HepG2 (cell line): ENCODE measurements around the gene ZNF816. TPM values are rescaled to one million over a fixed set of nuclear protein-coding genes. Genes with fewer than 3 reads are reported as not detected.

Experiments used
- ATAC-seq: fragments of 200-7000 bp; cut with Tn5 transposase; 3 replicates; pipeline ENCODE4 v1.9.1; 2020; ENCODE audit warnings: mild to moderate bottlenecking, moderate library complexity
- BruUV-seq: library from RNA; stranded (reverse); fragments of 400-500 nt; replicated peaks from 2 replicates; lab custom pipeline; 2021; lab: Mats Ljungman, UMichigan
- CTCF ChIA-PET: fragments of 300-600 bp; formaldehyde crosslinking; extraction: SDS; loops from one replicate; lab custom pipeline; 2021; ENCODE audit warnings: low total read pairs, inconsistent platforms, low intra/inter-chr PET ratio; lab: Yijun Ruan, JAX
- POLR2A ChIA-PET: fragments of 350-600 bp; sonication (Branson Sonifier 250); formaldehyde crosslinking; loops from one replicate; lab custom pipeline; 2020; ENCODE audit warnings: antibody characterized with exemption, inconsistent platforms; lab: Yijun Ruan, JAX
- DNase-seq: peaks from one replicate; pipeline ENCODE4 v3.0.0-alpha.2; 2015; ENCODE audit warnings: low spot score
- FAIRE-seq: peaks from 3 replicates; lab custom pipeline; 2011; peaks lifted over from hg19 to GRCh38; lab: Jason Lieb, UNC
- H2AFZ ChIP-seq: one replicate; pipeline ENCODE4 v1.6.1; 2011; ENCODE audit warnings: low read length, inconsistent platforms
- H3K27ac ChIP-seq: fragments of 300-600 bp; 3 replicates; pipeline ENCODE4 v1.8.0; 2011; ENCODE audit warnings: mixed run types, mild to moderate bottlenecking, mixed read lengths, low read length, inconsistent platforms; ENCODE audit not compliant: insufficient read depth; ENCODE audit errors: extremely low read length
- H3K27me3 ChIP-seq, 2 experiments: fragments of 200-600 bp in 1 of 2; 2 replicates in 1 of 2; 3 replicates in 1 of 2; pipeline versions ENCODE4 v1.6.0 to v1.8.0; 2011; ENCODE audit warnings: low read length in 2 of 2, mild to moderate bottlenecking in 2 of 2, moderate library complexity in 2 of 2, inconsistent platforms in 1 of 2; ENCODE audit not compliant: insufficient read depth in 2 of 2, control insufficient read depth in 1 of 2
- H3K36me3 ChIP-seq, 2 experiments: fragments of 200-600 bp in 1 of 2; replicated peaks in 1 of 2; 2 replicates in 1 of 2; 3 replicates in 1 of 2; pipeline versions ENCODE4 v1.5.1 to v1.8.0; 2011; ENCODE audit warnings: low read length in 2 of 2, inconsistent platforms in 1 of 2; ENCODE audit not compliant: insufficient read depth in 2 of 2, control insufficient read depth in 1 of 2
- H3K4me1 ChIP-seq: 2 replicates; pipeline ENCODE4 v1.5.1; 2012; ENCODE audit warnings: low read length, inconsistent platforms; ENCODE audit not compliant: insufficient read depth
- H3K4me2 ChIP-seq: 2 replicates; pipeline ENCODE4 v1.6.0; 2011; ENCODE audit warnings: low read depth, low read length, inconsistent platforms
- H3K4me3 ChIP-seq, 3 experiments: fragments of 200-600 bp in 1 of 3; sonication (generic), shearing (Covaris generic) in 1 of 3; replicated peaks in 1 of 3; 2 replicates each; pipeline ENCODE4 v1.5.1; 2011 to 2016; ENCODE audit warnings: low read length in 3 of 3, inconsistent platforms in 2 of 3, low read depth in 2 of 3, mild to moderate bottlenecking in 2 of 3, control low read depth in 1 of 3, mixed read lengths in 1 of 3; ENCODE audit not compliant: insufficient read depth in 1 of 3
- H3K79me2 ChIP-seq: one replicate; pipeline ENCODE4 v1.6.1; 2011; ENCODE audit warnings: low read length, inconsistent platforms; ENCODE audit not compliant: insufficient read depth
- H3K9ac ChIP-seq: 2 replicates; pipeline ENCODE4 v1.6.0; 2011; ENCODE audit warnings: mild to moderate bottlenecking, low read depth, low read length, inconsistent platforms; ENCODE audit not compliant: insufficient read depth
- H3K9me3 ChIP-seq: 2 replicates; pipeline ENCODE4 v1.5.1; 2012; ENCODE audit warnings: mild to moderate bottlenecking, low read length
- H4K20me1 ChIP-seq: 2 replicates; pipeline ENCODE4 v1.6.0; 2011; ENCODE audit warnings: inconsistent platforms, mild to moderate bottlenecking, low read length, moderate library complexity; ENCODE audit not compliant: insufficient read depth
- ELF4 ChIP-seq: sonication (generic); formaldehyde crosslinking; IDR thresholded peaks from 2 replicates; pipeline ENCODE4 v1.5.0; 2020; ENCODE audit warnings: missing genetic modification reagents, mild to moderate bottlenecking, moderate library complexity, borderline replicate concordance
- FOSL1 ChIP-seq: sonication (generic); formaldehyde crosslinking; IDR thresholded peaks from 2 replicates; pipeline ENCODE4 v1.9.0; 2021; ENCODE audit warnings: missing genetic modification reagents, borderline replicate concordance
- FOXJ3 ChIP-seq: sonication (generic); formaldehyde crosslinking; IDR thresholded peaks from 2 replicates; pipeline ENCODE4 v1.4.0; 2020; ENCODE audit warnings: missing genetic modification reagents, mild to moderate bottlenecking, borderline replicate concordance
- RARA ChIP-seq: IDR thresholded peaks from 2 replicates; pipeline ENCODE4 v1.6.1; 2016; ENCODE audit warnings: missing genetic modification reagents, missing compliant biosample characterization
- RBM22 ChIP-seq: fragments of 200-400 bp; formaldehyde crosslinking; optimal IDR thresholded peaks from 2 replicates; pipeline ENCODE3; 2017; ENCODE audit warnings: mild to moderate bottlenecking, low read length, moderate library complexity
- ZFAT ChIP-seq: sonication (generic); formaldehyde crosslinking; conservative IDR thresholded peaks from 2 replicates; pipeline ENCODE4 v1.8.1; 2023; ENCODE audit warnings: missing genetic modification reagents, inconsistent platforms
- ZNF30 ChIP-seq: sonication (generic); formaldehyde crosslinking; IDR thresholded peaks from 2 replicates; pipeline ENCODE4 v1.5.0; 2020; ENCODE audit warnings: mild to moderate bottlenecking, missing genetic modification reagents
- ZNF557 ChIP-seq: sonication (generic); formaldehyde crosslinking; IDR thresholded peaks from 2 replicates; pipeline ENCODE4 v1.4.0; 2020; ENCODE audit warnings: missing genetic modification reagents
- ZNF672 ChIP-seq: sonication (generic); formaldehyde crosslinking; IDR thresholded peaks from 2 replicates; pipeline ENCODE4 v1.8.1; 2022; ENCODE audit warnings: missing genetic modification reagents
- WGBS: methylation state at CpG from one replicate; pipeline ENCODE4 v1.1.6; 2017; ENCODE audit warnings: low lambda C conversion rate; 5-methylcytosine and 5-hydroxymethylcytosine counted together
- in situ Hi-C: cut with HindIII; loops from 2 replicates; pipeline ENCODE4 v1.10.0; 2017; ENCODE audit warnings: low pct_unique_long_range_greater_than_20kb; ENCODE audit not compliant: extremely low pct_ligation_motif_present
- intact Hi-C: fragments of 100-400 bp; cut with micrococcal nuclease; formaldehyde crosslinking; loops from one replicate; pipeline ENCODE4 v1.10.0; 2022; ENCODE audit not compliant: unreplicated experiment
- polyA plus RNA-seq, 8 experiments: library from polyadenylated mRNA; depleted of rRNA in 3 of 8; stranded (reverse) in 7 of 8; unstranded in 1 of 8; fragments of >200 nt; fragmentation: Illumina TruSeq in 4 of 8; extraction: Trizol in 4 of 8; gene quantifications; 2 replicates each; pipeline versions ENCODE4 v1.2.1 to v1.2.3, GENCODE V29; 2011 to 2016; ENCODE audit warnings: low read depth in 4 of 8, missing spikeins in 1 of 8, mixed read lengths in 1 of 8; ENCODE audit not compliant: insufficient read depth in 1 of 8
- total RNA-seq, 5 experiments: library from RNA; depleted of rRNA; stranded (reverse); fragments of >200 nt; fragmentation: Illumina TruSeq; extraction: Trizol; gene quantifications; 2 replicates each; pipeline ENCODE4 v1.2.3, GENCODE V29; 2016; ENCODE audit warnings: low read depth in 1 of 5
- TF ChIP-seq, protein P1 (sequence below): sonication (generic); formaldehyde crosslinking; IDR thresholded peaks from 2 replicates; pipeline ENCODE4 v1.8.1; 2022; ENCODE audit warnings: low read depth, mild to moderate bottlenecking, missing genetic modification reagents
- TF ChIP-seq, protein P2 (sequence below): sonication (generic); formaldehyde crosslinking; IDR thresholded peaks from 2 replicates; pipeline ENCODE4 v1.4.0; 2020; ENCODE audit warnings: mild to moderate bottlenecking, missing genetic modification reagents
- TF ChIP-seq, protein P3 (sequence below), 2 experiments: fragments of 450-650 bp in 1 of 2; sonication (generic) in 1 of 2; formaldehyde crosslinking; IDR thresholded peaks; 2 replicates each; pipeline versions ENCODE4 v1.5.0 to v1.8.0; 2020 to 2022; ENCODE audit warnings: mild to moderate bottlenecking in 1 of 2, missing genetic modification reagents in 1 of 2
- TF ChIP-seq, protein P4 (sequence below): IDR thresholded peaks from 2 replicates; pipeline ENCODE4 v1.6.1; 2016; ENCODE audit warnings: mild to moderate bottlenecking, missing biosample characterization, missing genetic modification reagents
- TF ChIP-seq, protein P5 (sequence below): sonication (generic); formaldehyde crosslinking; IDR thresholded peaks from 2 replicates; pipeline ENCODE4 v1.9.0; 2021; ENCODE audit warnings: missing genetic modification reagents, borderline replicate concordance
- TF ChIP-seq, protein P6 (sequence below), 2 experiments: sonication (generic) in 1 of 2; formaldehyde crosslinking in 1 of 2; IDR thresholded peaks; 2 replicates each; pipeline versions ENCODE4 v1.4.0 to v1.6.1; 2018 to 2020; ENCODE audit warnings: missing genetic modification reagents in 2 of 2, borderline replicate concordance in 1 of 2, low read depth in 1 of 2, mild to moderate bottlenecking in 1 of 2, missing biosample characterization in 1 of 2

The ZNF816 gene
- total and polyA plus RNA-seq, 2 of the 13 experiments (the other 11 are each of a cell fraction or from before 2014, with no cell fraction given), result 5.2 to 14.1 TPM

DNA sequence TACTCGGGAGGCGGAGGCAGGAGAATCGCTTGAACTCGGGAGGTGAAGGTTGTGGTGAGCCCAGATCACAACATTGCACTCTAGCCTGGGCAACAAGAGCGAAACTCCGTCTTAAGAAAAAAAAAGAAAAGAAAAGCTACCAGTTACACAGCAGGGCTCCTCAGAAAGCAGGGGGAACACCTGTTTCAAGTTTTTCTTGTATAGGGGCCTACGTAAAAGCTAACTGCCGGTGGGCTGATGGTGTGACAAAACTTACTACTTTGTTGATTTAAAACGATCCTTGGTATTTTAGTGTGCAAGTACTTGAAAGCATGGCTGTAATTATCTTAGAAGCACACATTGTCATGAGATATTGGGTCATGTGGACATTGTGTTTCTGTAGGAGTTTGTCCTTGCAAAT lies 35.3 kb upstream of the ZNF816 start:
- 71% methylated on average over 9 of the region's 9 CpGs for WGBS
- intact Hi-C loops (no loop called here), in situ Hi-C loops (no loop called here)
- no TSS peak for BruUV-seq
- Histone ChIP-seq H3K4me1 (no peaks in the 10 kb centered on the region), H3K36me3 (no peaks in the 10 kb centered on the region), H3K27ac (no peak overlapping the region), H3K27me3 (no peaks in the 10 kb centered on the region), H3K4me3 (no peak overlapping the region), H3K79me2 (no peaks in the 10 kb centered on the region), H3K9me3 (peaks cover 50% of the 10 kb centered on the region), H3K4me2 (no peak overlapping the region), H2AFZ (no peak overlapping the region), H3K9ac (no peak overlapping the region), H4K20me1 (no peaks in the 10 kb centered on the region)
- DNase-seq (no peak), FAIRE-seq (no peak), ATAC-seq (no peak)
- CTCF ChIA-PET, result no interaction called here
- TF ChIP-seq, protein P1, sequence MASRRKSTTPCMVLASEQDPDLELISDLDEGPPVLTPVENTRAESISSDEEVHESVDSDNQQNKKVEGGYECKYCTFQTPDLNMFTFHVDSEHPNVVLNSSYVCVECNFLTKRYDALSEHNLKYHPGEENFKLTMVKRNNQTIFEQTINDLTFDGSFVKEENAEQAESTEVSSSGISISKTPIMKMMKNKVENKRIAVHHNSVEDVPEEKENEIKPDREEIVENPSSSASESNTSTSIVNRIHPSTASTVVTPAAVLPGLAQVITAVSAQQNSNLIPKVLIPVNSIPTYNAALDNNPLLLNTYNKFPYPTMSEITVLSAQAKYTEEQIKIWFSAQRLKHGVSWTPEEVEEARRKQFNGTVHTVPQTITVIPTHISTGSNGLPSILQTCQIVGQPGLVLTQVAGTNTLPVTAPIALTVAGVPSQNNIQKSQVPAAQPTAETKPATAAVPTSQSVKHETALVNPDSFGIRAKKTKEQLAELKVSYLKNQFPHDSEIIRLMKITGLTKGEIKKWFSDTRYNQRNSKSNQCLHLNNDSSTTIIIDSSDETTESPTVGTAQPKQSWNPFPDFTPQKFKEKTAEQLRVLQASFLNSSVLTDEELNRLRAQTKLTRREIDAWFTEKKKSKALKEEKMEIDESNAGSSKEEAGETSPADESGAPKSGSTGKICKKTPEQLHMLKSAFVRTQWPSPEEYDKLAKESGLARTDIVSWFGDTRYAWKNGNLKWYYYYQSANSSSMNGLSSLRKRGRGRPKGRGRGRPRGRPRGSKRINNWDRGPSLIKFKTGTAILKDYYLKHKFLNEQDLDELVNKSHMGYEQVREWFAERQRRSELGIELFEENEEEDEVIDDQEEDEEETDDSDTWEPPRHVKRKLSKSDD, result no peak
- TF ChIP-seq ZNF557 (CRISPR knock-in tag), result no peak
- TF ChIP-seq, protein P2, sequence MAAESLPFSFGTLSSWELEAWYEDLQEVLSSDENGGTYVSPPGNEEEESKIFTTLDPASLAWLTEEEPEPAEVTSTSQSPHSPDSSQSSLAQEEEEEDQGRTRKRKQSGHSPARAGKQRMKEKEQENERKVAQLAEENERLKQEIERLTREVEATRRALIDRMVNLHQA (CRISPR knock-in tag), result no peak
- no peak for TF ChIP-seq ELF4
- TF ChIP-seq, protein P3, sequence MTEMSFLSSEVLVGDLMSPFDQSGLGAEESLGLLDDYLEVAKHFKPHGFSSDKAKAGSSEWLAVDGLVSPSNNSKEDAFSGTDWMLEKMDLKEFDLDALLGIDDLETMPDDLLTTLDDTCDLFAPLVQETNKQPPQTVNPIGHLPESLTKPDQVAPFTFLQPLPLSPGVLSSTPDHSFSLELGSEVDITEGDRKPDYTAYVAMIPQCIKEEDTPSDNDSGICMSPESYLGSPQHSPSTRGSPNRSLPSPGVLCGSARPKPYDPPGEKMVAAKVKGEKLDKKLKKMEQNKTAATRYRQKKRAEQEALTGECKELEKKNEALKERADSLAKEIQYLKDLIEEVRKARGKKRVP (CRISPR knock-in tag; IDR thresholded peaks at IDR 0.05), result no peak
- TF ChIP-seq, protein P4, sequence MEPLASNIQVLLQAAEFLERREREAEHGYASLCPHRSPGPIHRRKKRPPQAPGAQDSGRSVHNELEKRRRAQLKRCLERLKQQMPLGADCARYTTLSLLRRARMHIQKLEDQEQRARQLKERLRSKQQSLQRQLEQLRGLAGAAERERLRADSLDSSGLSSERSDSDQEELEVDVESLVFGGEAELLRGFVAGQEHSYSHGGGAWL (CRISPR knock-in tag), result no peak
- TF ChIP-seq, protein P5, sequence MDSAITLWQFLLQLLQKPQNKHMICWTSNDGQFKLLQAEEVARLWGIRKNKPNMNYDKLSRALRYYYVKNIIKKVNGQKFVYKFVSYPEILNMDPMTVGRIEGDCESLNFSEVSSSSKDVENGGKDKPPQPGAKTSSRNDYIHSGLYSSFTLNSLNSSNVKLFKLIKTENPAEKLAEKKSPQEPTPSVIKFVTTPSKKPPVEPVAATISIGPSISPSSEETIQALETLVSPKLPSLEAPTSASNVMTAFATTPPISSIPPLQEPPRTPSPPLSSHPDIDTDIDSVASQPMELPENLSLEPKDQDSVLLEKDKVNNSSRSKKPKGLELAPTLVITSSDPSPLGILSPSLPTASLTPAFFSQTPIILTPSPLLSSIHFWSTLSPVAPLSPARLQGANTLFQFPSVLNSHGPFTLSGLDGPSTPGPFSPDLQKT (CRISPR knock-in tag), result no peak
- TF ChIP-seq RBM22, result no peak
- no peak for TF ChIP-seq ZNF30
- no peak for TF ChIP-seq FOSL1 (CRISPR knock-in tag)
- TF ChIP-seq ZNF672 (CRISPR knock-in tag), result no peak
- no peak for TF ChIP-seq FOXJ3 (CRISPR knock-in tag)
- no peak for TF ChIP-seq ZFAT (CRISPR knock-in tag)
- no peak for TF ChIP-seq RARA (CRISPR knock-in tag)
- TF ChIP-seq, protein P6, sequence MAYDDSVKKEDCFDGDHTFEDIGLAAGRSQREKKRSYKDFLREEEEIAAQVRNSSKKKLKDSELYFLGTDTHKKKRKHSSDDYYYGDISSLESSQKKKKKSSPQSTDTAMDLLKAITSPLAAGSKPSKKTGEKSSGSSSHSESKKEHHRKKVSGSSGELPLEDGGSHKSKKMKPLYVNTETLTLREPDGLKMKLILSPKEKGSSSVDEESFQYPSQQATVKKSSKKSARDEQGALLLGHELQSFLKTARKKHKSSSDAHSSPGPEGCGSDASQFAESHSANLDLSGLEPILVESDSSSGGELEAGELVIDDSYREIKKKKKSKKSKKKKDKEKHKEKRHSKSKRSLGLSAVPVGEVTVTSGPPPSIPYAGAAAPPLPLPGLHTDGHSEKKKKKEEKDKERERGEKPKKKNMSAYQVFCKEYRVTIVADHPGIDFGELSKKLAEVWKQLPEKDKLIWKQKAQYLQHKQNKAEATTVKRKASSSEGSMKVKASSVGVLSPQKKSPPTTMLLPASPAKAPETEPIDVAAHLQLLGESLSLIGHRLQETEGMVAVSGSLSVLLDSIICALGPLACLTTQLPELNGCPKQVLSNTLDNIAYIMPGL (CRISPR knock-in tag; IDR thresholded peaks at IDR 0.05; ENCODE audit: borderline replicate concordance in 1 of 2, low read depth in 1 of 2), result no peak
- POLR2A ChIA-PET, result no interaction called here
